WTC11 (cell line): ENCODE measurements around the gene NEK6.

ENCODE experiments used
- TF ChIP-seq, protein P1 (sequence below): sonication (generic); formaldehyde crosslinking; IDR thresholded peaks from 2 replicates; pipeline ENCODE4 v1.8.1; 2023; ENCODE audit warnings: mild to moderate bottlenecking, missing genetic modification reagents, borderline replicate concordance
- TF ChIP-seq, protein P2 (sequence below): fragments of 200-600 bp; IDR thresholded peaks from 2 replicates; pipeline ENCODE4 v1.8.0; 2022; ENCODE audit warnings: antibody characterized with exemption

DNA sequence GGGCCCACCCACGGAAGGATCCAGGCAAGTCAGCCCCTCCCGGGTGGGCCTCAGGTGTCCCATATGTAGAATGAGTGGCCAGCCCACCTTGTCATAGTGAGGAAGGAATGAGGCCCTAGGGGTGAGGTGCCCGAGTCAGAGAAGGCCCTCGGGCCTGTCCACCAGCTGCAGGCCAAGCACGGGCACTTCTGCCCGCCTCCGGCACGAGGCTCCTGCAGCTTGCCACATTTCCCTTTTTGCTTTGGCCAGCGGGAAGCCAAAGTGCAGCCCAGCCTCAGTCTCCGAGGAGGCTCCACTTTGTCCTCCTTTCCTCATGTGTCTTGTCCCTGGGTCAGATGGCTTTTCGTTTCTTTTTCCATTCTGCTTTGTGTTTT, 84.6 kb downstream of the NEK6 start:
- TF ChIP-seq, protein P1, sequence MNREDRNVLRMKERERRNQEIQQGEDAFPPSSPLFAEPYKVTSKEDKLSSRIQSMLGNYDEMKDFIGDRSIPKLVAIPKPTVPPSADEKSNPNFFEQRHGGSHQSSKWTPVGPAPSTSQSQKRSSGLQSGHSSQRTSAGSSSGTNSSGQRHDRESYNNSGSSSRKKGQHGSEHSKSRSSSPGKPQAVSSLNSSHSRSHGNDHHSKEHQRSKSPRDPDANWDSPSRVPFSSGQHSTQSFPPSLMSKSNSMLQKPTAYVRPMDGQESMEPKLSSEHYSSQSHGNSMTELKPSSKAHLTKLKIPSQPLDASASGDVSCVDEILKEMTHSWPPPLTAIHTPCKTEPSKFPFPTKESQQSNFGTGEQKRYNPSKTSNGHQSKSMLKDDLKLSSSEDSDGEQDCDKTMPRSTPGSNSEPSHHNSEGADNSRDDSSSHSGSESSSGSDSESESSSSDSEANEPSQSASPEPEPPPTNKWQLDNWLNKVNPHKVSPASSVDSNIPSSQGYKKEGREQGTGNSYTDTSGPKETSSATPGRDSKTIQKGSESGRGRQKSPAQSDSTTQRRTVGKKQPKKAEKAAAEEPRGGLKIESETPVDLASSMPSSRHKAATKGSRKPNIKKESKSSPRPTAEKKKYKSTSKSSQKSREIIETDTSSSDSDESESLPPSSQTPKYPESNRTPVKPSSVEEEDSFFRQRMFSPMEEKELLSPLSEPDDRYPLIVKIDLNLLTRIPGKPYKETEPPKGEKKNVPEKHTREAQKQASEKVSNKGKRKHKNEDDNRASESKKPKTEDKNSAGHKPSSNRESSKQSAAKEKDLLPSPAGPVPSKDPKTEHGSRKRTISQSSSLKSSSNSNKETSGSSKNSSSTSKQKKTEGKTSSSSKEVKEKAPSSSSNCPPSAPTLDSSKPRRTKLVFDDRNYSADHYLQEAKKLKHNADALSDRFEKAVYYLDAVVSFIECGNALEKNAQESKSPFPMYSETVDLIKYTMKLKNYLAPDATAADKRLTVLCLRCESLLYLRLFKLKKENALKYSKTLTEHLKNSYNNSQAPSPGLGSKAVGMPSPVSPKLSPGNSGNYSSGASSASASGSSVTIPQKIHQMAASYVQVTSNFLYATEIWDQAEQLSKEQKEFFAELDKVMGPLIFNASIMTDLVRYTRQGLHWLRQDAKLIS, result no peak
- TF ChIP-seq, protein P2, sequence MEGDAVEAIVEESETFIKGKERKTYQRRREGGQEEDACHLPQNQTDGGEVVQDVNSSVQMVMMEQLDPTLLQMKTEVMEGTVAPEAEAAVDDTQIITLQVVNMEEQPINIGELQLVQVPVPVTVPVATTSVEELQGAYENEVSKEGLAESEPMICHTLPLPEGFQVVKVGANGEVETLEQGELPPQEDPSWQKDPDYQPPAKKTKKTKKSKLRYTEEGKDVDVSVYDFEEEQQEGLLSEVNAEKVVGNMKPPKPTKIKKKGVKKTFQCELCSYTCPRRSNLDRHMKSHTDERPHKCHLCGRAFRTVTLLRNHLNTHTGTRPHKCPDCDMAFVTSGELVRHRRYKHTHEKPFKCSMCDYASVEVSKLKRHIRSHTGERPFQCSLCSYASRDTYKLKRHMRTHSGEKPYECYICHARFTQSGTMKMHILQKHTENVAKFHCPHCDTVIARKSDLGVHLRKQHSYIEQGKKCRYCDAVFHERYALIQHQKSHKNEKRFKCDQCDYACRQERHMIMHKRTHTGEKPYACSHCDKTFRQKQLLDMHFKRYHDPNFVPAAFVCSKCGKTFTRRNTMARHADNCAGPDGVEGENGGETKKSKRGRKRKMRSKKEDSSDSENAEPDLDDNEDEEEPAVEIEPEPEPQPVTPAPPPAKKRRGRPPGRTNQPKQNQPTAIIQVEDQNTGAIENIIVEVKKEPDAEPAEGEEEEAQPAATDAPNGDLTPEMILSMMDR, result no peak
